ENCODE results near the gene PRDX1.
"Not testable (repeated sequence)": the region's sequence is repeated elsewhere in the genome, so short reads cannot be mapped to it uniquely, and the experiment has no call there.

The PRDX1 gene

GRCh38 chr1:45503462-45504360 lies 18.0 kb downstream of the PRDX1 start:
- DNase-seq: no peak

- DNase-seq: no peak
Observed at GRCh38 chr1:45501505-45501859, 20.2 kb downstream of the PRDX1 start.

- no peak for DNase-seq
Observed at GRCh38 chr1:45499415-45499769, 22.3 kb downstream of the PRDX1 start.

GRCh38 chr1:45498279-45498678 lies 23.4 kb downstream of the PRDX1 start:
- no peak for DNase-seq

- no peak for DNase-seq
Observed at GRCh38 chr1:45493116-45493697, 28.5 kb downstream of the PRDX1 start.

GRCh38 chr1:45492691-45493090 lies 29.0 kb downstream of the PRDX1 start:
- no peak for DNase-seq

GRCh38 chr1:45491487-45492260 lies 30.0 kb downstream of the PRDX1 start:
- DNase-seq: no peak

GRCh38 chr1:45490626-45491486 lies 30.8 kb downstream of the PRDX1 start, which contains the start of gene TESK2:
TSS of gene TESK2 (minus strand) at chr1:45491163. CDS start at chr1:45457785, 33,378 bp downstream.
- DNase-seq: peak; percentile 96 to 98

- no peak for DNase-seq
Observed at GRCh38 chr1:45490121-45490625, 31.5 kb downstream of the PRDX1 start.

GRCh38 chr1:45489379-45489778 lies 32.3 kb downstream of the PRDX1 start:
- not testable (repeated sequence) for DNase-seq

- DNase-seq: no peak
Observed at GRCh38 chr1:45488666-45489377, 32.9 kb downstream of the PRDX1 start.

- no peak for DNase-seq
Observed at GRCh38 chr1:45485949-45486348, 35.7 kb downstream of the PRDX1 start.

GRCh38 chr1:45479039-45479748 lies 42.5 kb downstream of the PRDX1 start:
- no peak for DNase-seq

GRCh38 chr1:45478121-45478814 lies 43.4 kb downstream of the PRDX1 start:
- DNase-seq: no peak

- no peak for DNase-seq
Observed at GRCh38 chr1:45477646-45478045, 44.0 kb downstream of the PRDX1 start.

- DNase-seq: not testable (repeated sequence)
Observed at GRCh38 chr1:45474194-45474593, 47.5 kb downstream of the PRDX1 start.

- no peak for DNase-seq
Observed at GRCh38 chr1:45473302-45473701, 48.4 kb downstream of the PRDX1 start.

GRCh38 chr1:45470306-45470798 lies 51.3 kb downstream of the PRDX1 start:
- no peak for DNase-seq

- DNase-seq: not testable (repeated sequence)
Observed at GRCh38 chr1:45467353-45467752, 54.3 kb downstream of the PRDX1 start.

GRCh38 chr1:45465277-45465676 lies 56.4 kb downstream of the PRDX1 start:
- DNase-seq: no peak
